HCT116 (cell line): ENCODE results near the gene RAPH1. TPM values are rescaled to one million over a fixed set of nuclear protein-coding genes. Genes with fewer than 3 reads are reported as not detected.

Experiments used
- ATAC-seq: fragments of 200-7000 bp; cut with Tn5 transposase; 2 replicates; pipeline ENCODE4 v1.9.1; 2020; ENCODE audit warnings: mild to moderate bottlenecking, moderate library complexity
- BruUV-seq: library from RNA; stranded (reverse); fragments of 400-500 nt; replicated peaks from 2 replicates; lab custom pipeline; 2021; lab: Mats Ljungman, UMichigan
- CTCF ChIA-PET: fragments of 300-600 bp; sonication (Branson Sonifier 250); formaldehyde crosslinking; loops from one replicate; lab custom pipeline; 2021; ENCODE audit warnings: antibody characterized with exemption; lab: Charles Lee
- POLR2A ChIA-PET: fragments of 300-600, 350-600 bp; sonication (Branson Sonifier 250); formaldehyde crosslinking; loops from one replicate; lab custom pipeline; 2021; ENCODE audit warnings: antibody characterized with exemption; lab: Charles Lee
- RAD21 ChIA-PET, 2 experiments: fragments of 300-600 bp; sonication (Branson Sonifier 250); formaldehyde crosslinking; loops; one replicate each; lab custom pipeline; 2023; ENCODE audit warnings: low total read pairs in 2 of 2; ENCODE audit not compliant: uncharacterized antibody in 2 of 2, unreplicated experiment in 2 of 2, low non-redundant PET in 1 of 2; lab: Charles Lee
- DNase-seq: peaks from one replicate; pipeline ENCODE4 v3.0.0-alpha.2; 2010; ENCODE audit warnings: low read depth, low spot score
- H2AFZ ChIP-seq: fragments of 200-600 bp; shearing (Covaris generic), sonication (generic); 2 replicates; pipeline ENCODE4 v1.6.1; 2017; ENCODE audit warnings: low read depth, mixed run types, mixed read lengths, antibody characterized with exemption, low read length; ENCODE audit not compliant: poor library complexity, severe bottlenecking
- H3K27ac ChIP-seq: 2 replicates; pipeline ENCODE4 v1.5.1; 2012; ENCODE audit warnings: low read depth, low read length
- H3K27me3 ChIP-seq: fragments of 200-600 bp; sonication (generic); 2 replicates; pipeline ENCODE4 v1.6.1; 2016; ENCODE audit warnings: mixed run types, low read length, mixed read lengths; ENCODE audit not compliant: insufficient read depth
- H3K36me3 ChIP-seq, 2 experiments: fragments of 200-500 bp in 1 of 2; fragments of 200-600 bp in 1 of 2; sonication (Bioruptor generic) in 1 of 2; sonication (generic) in 1 of 2; 2 replicates each; pipeline versions ENCODE4 v1.5.1 to v1.6.1; 2014 to 2016; ENCODE audit warnings: low read length in 2 of 2, inconsistent platforms in 1 of 2, mixed read lengths in 1 of 2, mixed run types in 1 of 2; ENCODE audit not compliant: insufficient read depth in 2 of 2, control insufficient read depth in 1 of 2
- H3K4me1 ChIP-seq, 2 experiments: fragments of 200-600 bp in 1 of 2; sonication (generic) in 1 of 2; 2 replicates each; pipeline versions ENCODE4 v1.5.1 to v1.6.1; 2012 to 2017; ENCODE audit warnings: low read length in 2 of 2, inconsistent platforms in 1 of 2, mild to moderate bottlenecking in 1 of 2, mixed read lengths in 1 of 2, mixed run types in 1 of 2, moderate library complexity in 1 of 2; ENCODE audit not compliant: insufficient read depth in 2 of 2, control insufficient read depth in 1 of 2
- H3K4me2 ChIP-seq: fragments of 200-600 bp; sonication (generic); 2 replicates; pipeline ENCODE4 v1.6.1; 2017; ENCODE audit warnings: mixed run types, low read length, mixed read lengths
- H3K4me3 ChIP-seq, 2 experiments: fragments of 200-600 bp in 1 of 2; sonication (generic) in 1 of 2; replicated peaks in 1 of 2; 2 replicates each; pipeline ENCODE4 v1.5.1; 2011 to 2016; ENCODE audit warnings: low read length in 2 of 2, control low read depth in 1 of 2, low read depth in 1 of 2, mild to moderate bottlenecking in 1 of 2, mixed read lengths in 1 of 2, mixed run types in 1 of 2
- H3K79me2 ChIP-seq: fragments of 200-600 bp; sonication (generic); 2 replicates; pipeline ENCODE4 v1.6.1; 2017; ENCODE audit warnings: mild to moderate bottlenecking, mixed run types, low read length, moderate library complexity, mixed read lengths; ENCODE audit not compliant: insufficient read depth
- H3K9ac ChIP-seq: fragments of 200-600 bp; sonication (generic); 2 replicates; pipeline ENCODE4 v1.6.1; 2016; ENCODE audit warnings: low read length, mixed read lengths
- H3K9me2 ChIP-seq: fragments of 200-600 bp; sonication (generic), shearing (Covaris generic); 2 replicates; pipeline ENCODE4 v1.6.1; 2017; ENCODE audit warnings: mixed run types, mild to moderate bottlenecking, moderate library complexity; ENCODE audit not compliant: insufficient read depth
- H3K9me3 ChIP-seq, 2 experiments: fragments of 200-500 bp in 1 of 2; fragments of 200-600 bp in 1 of 2; sonication (Bioruptor generic) in 1 of 2; sonication (generic) in 1 of 2; 2 replicates each; pipeline ENCODE4 v1.6.1; 2014 to 2017; ENCODE audit warnings: low read length in 2 of 2, mixed read lengths in 2 of 2, inconsistent platforms in 1 of 2, low read depth in 1 of 2, mild to moderate bottlenecking in 1 of 2, mixed run types in 1 of 2, moderate library complexity in 1 of 2; ENCODE audit not compliant: control insufficient read depth in 1 of 2, insufficient read depth in 1 of 2
- H4K20me1 ChIP-seq: fragments of 200-600 bp; sonication (generic), shearing (Covaris generic); 2 replicates; pipeline ENCODE4 v1.6.1; 2017; ENCODE audit warnings: mixed run types, mild to moderate bottlenecking, moderate library complexity; ENCODE audit not compliant: insufficient read depth
- CBX3 ChIP-seq: IDR thresholded peaks from 2 replicates; pipeline ENCODE4 v1.6.1; 2012; ENCODE audit warnings: low read depth
- EGR1 ChIP-seq: IDR thresholded peaks from 2 replicates; pipeline ENCODE4 v1.6.1; 2012; ENCODE audit warnings: low read depth
- ELF1 ChIP-seq: IDR thresholded peaks from 2 replicates; pipeline ENCODE4 v1.6.1; 2012; ENCODE audit warnings: low read depth, borderline replicate concordance
- EZH2phosphoT487 ChIP-seq: fragments of 200-600 bp; IDR thresholded peaks from 2 replicates; pipeline ENCODE4 v1.6.1; 2018; ENCODE audit warnings: antibody characterized with exemption, borderline replicate concordance
- JUND ChIP-seq: IDR thresholded peaks from 2 replicates; pipeline ENCODE4 v1.6.1; 2012
- RAD21 ChIP-seq: IDR thresholded peaks from 2 replicates; pipeline ENCODE4 v1.6.1; 2012; ENCODE audit warnings: low read depth, mild to moderate bottlenecking
- YY1 ChIP-seq: IDR thresholded peaks from 2 replicates; pipeline ENCODE4 v1.6.1; 2011; ENCODE audit warnings: low read length, low read depth, moderate library complexity, mild to moderate bottlenecking; ENCODE audit not compliant: insufficient replicate concordance; ENCODE audit errors: extremely low read depth
- ZNF274 ChIP-seq: fragments of 200-500 bp; sonication (Bioruptor generic); IDR thresholded peaks from 2 replicates; pipeline ENCODE4 v1.6.1; 2014; ENCODE audit warnings: mild to moderate bottlenecking, low read depth, low read length, inconsistent platforms
- intact Hi-C: fragments of 100-400 bp; cut with micrococcal nuclease; formaldehyde crosslinking; loops from 2 replicates; pipeline ENCODE4 v1.10.0; 2022
- total RNA-seq: library from RNA; stranded (reverse); gene quantifications from one replicate; pipeline ENCODE4 v1.2.1, GENCODE V29; 2021; ENCODE audit not compliant: unreplicated experiment
- TF ChIP-seq, protein P1 (sequence below), 3 experiments: fragments of 200-600 bp in 1 of 3; sonication (generic) in 1 of 3; IDR thresholded peaks in 2 of 3; conservative IDR thresholded peaks in 1 of 3; 2 replicates each; pipeline ENCODE4 v1.5.1; 2012 to 2017; ENCODE audit warnings: low read depth in 2 of 3, low read length in 2 of 3, antibody characterized with exemption in 1 of 3, borderline replicate concordance in 1 of 3, control low read depth in 1 of 3, mild to moderate bottlenecking in 1 of 3, mixed read lengths in 1 of 3, mixed run types in 1 of 3, moderate library complexity in 1 of 3; ENCODE audit not compliant: insufficient read depth in 1 of 3
- TF ChIP-seq, protein P2 (sequence below): IDR thresholded peaks from 2 replicates; pipeline ENCODE4 v1.6.1; 2012

Gene RAPH1
- total RNA-seq, 1 experiment from 2014 or later: 22.3 TPM

- TF ChIP-seq, protein P1, sequence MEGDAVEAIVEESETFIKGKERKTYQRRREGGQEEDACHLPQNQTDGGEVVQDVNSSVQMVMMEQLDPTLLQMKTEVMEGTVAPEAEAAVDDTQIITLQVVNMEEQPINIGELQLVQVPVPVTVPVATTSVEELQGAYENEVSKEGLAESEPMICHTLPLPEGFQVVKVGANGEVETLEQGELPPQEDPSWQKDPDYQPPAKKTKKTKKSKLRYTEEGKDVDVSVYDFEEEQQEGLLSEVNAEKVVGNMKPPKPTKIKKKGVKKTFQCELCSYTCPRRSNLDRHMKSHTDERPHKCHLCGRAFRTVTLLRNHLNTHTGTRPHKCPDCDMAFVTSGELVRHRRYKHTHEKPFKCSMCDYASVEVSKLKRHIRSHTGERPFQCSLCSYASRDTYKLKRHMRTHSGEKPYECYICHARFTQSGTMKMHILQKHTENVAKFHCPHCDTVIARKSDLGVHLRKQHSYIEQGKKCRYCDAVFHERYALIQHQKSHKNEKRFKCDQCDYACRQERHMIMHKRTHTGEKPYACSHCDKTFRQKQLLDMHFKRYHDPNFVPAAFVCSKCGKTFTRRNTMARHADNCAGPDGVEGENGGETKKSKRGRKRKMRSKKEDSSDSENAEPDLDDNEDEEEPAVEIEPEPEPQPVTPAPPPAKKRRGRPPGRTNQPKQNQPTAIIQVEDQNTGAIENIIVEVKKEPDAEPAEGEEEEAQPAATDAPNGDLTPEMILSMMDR (IDR thresholded peaks at IDR 0.05 in 2 of 3, conservative IDR thresholded peaks at IDR 0.05 in 1 of 3; ENCODE audit: borderline replicate concordance in 1 of 3, insufficient read depth in 1 of 3, low read depth in 2 of 3, low read length in 2 of 3): no peak
- no peak for TF ChIP-seq EGR1
- TF ChIP-seq CBX3: no peak
- no peak for TF ChIP-seq JUND
- TF ChIP-seq, all 23 proteins: peak for 0
Measured at GRCh38 chr2:203500951-203501350, 34.1 kb downstream of the RAPH1 start (continued).

DNA sequence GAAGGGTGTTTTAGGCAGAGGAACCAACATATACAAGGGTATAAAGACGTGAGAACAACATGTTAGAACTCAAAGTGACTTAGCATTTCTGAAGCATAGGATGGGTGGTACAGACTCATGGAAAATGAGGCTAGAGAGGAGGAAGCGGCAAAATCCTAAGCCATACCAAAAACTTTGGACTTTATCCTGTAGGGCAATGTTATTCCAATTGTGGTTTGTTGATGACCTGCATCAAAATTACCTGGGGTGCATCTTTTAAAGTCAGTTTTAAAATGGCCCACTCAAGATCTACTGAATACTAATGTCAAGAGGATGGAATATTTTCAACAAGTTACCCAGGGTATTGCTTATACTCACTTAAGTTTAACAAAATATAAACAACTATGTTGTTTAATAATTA lies 34.8 kb downstream of the RAPH1 start:
- intact Hi-C loops: no loop called here
- TF ChIP-seq YY1 (no peak), JUND (no peak), RAD21 (no peak), EGR1 (no peak), EZH2phosphoT487 (no peak), CBX3 (no peak), ZNF274 (no peak), ELF1 (no peak)
- TF ChIP-seq, protein P1 (IDR thresholded peaks at IDR 0.05 in 2 of 3, conservative IDR thresholded peaks at IDR 0.05 in 1 of 3; ENCODE audit: borderline replicate concordance in 1 of 3, insufficient read depth in 1 of 3, low read depth in 2 of 3, low read length in 2 of 3): no peak
- TF ChIP-seq, protein P2, sequence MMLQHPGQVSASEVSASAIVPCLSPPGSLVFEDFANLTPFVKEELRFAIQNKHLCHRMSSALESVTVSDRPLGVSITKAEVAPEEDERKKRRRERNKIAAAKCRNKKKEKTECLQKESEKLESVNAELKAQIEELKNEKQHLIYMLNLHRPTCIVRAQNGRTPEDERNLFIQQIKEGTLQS: no peak
- TF ChIP-seq, all 23 proteins: peak for 0
- Histone ChIP-seq H3K4me2 (no peak overlapping the region), H3K27me3 (no peaks in the 10 kb centered on the region), H3K36me3 (no peaks in the 10 kb centered on the region), H3K79me2 (peaks cover 6% of the 10 kb centered on the region), H3K4me3 (no peak overlapping the region), H4K20me1 (no peaks in the 10 kb centered on the region), H3K9ac (no peak overlapping the region), H3K9me2 (no peaks in the 10 kb centered on the region), H3K9me3 (no peaks in the 10 kb centered on the region; a peak in 1 of 4 replicates), H3K4me1 (peaks cover 5 to 13% of the 10 kb centered on the region in 2 experiments; a peak in 3 of 4 replicates), H2AFZ (no peak overlapping the region), H3K27ac (no peak overlapping the region)
- ChIA-PET RAD21 (no interaction called here), POLR2A (no interaction called here), CTCF (no interaction called here)
- BruUV-seq: no TSS peak
- ATAC-seq (no peak), DNase-seq (no peak)
